ENCODE data around the gene PCED1A.

The PCED1A gene

DNA sequence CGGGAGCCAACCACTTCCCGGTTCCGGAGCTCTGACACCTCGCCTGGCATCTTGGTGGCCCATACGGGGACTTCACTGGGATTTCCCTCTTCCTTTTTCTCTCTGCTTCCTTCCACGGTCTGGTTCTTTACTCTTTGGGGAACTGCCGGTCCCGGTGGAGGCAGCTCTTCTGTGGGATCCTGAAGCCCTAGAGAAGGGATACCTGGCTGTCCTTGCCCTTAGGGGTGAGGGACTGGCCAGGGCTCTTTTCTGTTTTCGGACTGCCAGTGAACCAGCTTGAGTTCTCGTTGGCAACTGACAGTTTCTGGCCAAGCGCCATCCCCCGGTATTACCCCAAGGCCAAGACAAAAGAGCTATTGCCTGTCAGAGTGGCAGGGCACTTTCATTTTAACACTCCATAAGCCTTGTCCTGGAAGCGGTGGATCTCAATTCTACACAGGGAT, 39.1 kb downstream of the PCED1A start:
- DNase-seq = no peak

DNA sequence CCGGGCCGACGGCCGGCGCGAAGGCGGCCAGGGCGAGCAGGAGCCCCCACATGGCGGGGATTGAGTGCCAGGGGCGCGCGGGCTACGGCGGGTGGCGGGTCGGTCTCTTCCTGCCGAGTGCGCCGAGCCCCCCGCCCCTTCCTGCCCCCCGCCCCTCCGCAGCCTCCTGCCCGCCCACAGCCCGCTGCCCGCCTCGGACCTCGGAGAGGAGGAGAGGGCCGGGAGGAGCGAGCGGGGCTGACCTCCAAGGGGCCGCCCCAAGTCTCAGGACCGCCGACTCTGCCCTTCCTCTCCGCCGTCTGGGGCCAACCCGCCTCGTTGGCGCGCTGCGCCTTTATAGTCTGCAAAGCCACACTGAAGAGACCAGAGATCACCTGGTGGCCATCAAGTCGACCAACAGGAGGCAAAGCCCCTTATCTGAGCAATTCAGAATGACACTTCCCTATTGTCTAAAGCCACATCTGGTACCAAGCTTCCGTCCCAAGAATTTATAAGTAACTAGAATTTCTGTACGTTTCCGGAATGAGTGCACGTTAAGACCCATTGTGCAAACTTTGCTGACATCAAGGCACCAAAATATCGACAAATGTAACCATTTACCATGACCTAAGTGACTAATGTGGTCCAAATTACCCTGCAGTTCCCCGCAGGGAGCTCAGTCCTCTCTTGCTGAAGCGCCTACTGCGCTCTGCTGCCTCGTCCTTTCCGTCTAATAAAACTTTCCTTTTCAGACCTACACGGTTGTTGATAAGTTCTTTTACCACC, 39.8 kb downstream of the PCED1A start, which contains the start of gene CPXM1:
Gene CPXM1, minus strand, starts transcription at position 107 of the 765 bp plus-strand sequence. Its CDS starts 55 bp downstream, at position 52.
- peak in 1 of 2 experiments; percentile 49 for DNase-seq

DNA sequence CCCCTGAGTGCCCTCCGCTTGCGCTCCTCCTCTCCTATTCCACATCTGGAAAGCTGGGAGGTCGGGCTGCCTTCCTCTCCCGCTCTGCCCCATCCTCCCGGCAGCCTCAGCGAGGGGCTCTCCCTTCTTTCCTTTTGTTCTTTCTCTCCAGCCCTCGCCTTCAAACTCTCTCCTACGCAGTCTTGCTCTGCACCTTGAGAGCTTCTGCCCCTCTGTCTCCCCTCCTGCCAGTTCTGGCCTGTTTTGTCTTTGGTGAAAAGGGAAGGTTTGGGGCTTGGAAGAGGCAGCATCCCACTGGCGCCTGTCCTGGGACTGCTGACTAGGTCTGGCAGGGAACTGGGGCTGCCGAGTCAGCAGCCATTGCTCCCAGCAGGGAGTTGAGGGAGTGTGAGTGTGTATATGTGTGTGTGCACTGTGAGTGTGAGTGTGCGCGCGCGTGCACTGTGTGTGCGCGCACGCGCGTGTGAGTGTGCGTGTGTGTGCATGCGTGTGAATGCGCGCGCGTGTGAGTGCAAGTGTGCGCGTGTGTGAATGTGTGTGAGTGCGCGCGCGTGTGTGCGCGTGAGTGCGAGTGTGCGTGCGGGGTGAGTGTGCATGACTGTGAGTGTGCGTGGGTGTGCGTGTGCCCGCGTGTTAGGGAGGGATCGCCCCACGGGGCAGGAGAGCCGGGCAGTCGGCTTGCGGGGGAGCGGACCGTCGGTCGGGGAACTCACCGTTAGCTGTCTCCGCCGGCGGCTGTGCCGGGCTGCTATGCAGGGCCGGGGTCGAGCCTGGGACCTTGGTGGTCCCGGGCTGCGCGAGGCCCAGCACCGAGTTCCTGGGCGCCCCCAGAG, 40.6 kb downstream of the PCED1A start:
- DNase-seq = peak in 1 of 2 experiments; percentile 33

DNA sequence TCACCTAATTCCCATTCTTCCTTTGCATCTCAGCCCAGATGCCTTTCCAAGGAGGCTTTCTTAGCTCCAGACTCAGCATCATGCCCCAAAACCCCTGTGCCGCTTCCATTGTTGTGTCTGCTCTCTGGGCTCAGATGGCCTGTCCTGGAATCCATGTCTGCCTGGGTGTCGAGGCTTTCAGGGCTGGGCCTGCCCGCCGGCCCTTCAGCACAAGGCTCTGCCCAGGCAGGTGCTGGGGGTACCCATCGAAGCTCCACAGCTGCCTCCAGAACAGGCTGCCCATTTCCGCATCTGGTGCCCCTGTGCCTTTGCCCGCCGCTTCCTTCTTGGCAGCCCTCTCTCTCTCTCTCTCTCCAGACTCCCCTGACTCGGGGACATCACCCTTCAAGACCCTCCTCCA, 41.2 kb downstream of the PCED1A start:
- no peak for DNase-seq

GRCh38 chr20:2798814-2799213, 41.6 kb downstream of the PCED1A start:
- DNase-seq = no peak

- DNase-seq = no peak
Observed at GRCh38 chr20:2798095-2798805, 42.2 kb downstream of the PCED1A start.

GRCh38 chr20:2797136-2797983, 43.1 kb downstream of the PCED1A start:
- no peak for DNase-seq

- no peak for DNase-seq
Observed at GRCh38 chr20:2796011-2796660, 44.3 kb downstream of the PCED1A start.

DNA sequence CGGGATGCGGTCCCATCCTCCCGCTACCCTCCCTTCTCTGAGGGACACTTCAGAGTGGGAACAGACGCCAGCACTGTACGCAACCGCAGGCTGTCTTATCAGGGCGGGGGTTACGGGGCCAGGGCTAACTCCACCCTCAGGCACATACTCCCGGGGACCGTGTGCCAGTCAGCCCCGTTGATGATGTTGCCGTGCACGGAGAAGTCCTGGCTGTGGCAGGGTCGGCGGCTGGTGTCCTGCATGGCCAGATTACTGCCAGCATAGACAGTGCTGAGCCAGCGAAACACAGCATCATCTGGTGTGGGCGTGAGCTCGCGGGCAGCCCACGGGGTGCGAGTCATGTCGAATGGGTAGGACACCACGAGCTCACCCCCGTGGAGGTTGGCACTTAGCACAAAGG, 45.0 kb downstream of the PCED1A start:
- no peak for DNase-seq

DNA sequence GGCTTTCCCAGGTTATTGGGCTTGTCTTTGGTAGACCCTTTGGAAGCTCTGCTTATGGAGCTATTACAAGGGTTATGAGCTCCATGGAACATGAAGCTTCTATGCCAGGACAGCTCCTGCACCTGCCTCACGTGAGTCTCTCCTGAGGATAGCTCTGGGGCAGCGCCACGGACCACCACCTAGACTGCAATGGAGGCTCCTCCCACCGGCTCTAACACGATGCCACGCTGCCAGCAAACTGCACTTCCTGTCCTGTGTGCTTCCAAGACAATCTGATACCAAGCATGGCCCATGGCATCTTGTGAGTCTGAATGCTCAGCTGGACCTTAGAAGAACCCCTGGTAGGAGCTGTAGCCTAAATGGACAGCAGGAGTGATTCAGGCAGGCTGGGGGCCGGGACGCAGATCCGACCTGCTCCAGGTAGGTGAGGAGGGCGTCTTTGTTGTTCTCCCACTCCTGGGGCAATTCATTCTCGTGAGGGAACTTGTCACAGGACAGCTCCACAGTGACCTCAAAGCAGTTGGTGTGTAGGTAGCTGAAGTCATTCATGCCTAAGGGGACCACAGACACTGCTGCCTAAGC, 45.5 kb downstream of the PCED1A start:
- no peak for DNase-seq

DNA sequence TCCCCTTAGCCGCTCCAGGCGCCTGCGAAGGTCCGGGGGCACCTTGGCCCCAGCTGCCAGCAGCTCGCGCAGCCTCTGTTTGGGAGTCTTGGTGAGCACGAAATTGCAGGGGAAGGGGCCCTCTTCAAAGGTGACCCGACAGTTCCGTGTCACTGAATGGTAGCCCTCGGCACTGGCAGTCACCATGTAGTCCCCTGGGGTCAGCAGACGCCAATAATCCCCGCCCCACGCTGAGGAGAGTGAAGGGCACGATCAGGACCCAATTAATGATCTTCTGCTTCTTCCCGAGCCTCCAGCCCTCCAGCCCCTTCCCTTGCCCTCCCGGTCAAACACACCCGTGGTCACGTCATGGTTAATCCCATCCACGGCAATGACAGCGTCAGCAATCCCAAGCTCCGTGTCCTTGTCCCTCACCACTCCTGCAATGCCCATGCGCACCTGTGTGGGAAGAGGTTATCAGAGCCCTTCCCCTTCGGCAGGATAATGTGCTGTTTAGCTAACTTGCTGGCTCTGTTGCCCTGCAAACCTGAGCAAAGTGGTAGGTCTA, 46.2 kb downstream of the PCED1A start:
- no peak for DNase-seq

- no peak for DNase-seq
Observed at GRCh38 chr20:2793471-2793870, 47.0 kb downstream of the PCED1A start.

Data from NCI-H524 (cell line).